Colonic mucosa (tissue), 4 donors: Measurements from ENCODE around the gene FCMR. TPM values are rescaled to one million over a fixed set of nuclear protein-coding genes. Genes with fewer than 3 reads are reported as not detected.

Experiments used
- DNase-seq: peaks from one replicate; pipeline ENCODE4 v3.0.0-alpha.2; 2020
- H3K27ac ChIP-seq: fragments of 200-600 bp; one replicate; pipeline ENCODE4 v1.8.0; 2021
- H3K27me3 ChIP-seq: fragments of 200-600 bp; one replicate; pipeline ENCODE4 v1.8.0; 2021
- H3K36me3 ChIP-seq: fragments of 200-600 bp; one replicate; pipeline ENCODE4 v1.8.0; 2021
- H3K4me1 ChIP-seq: fragments of 200-600 bp; one replicate; pipeline ENCODE4 v1.8.0; 2021; ENCODE audit warnings: mild to moderate bottlenecking
- H3K4me3 ChIP-seq: fragments of 200-600 bp; one replicate; pipeline ENCODE4 v1.8.0; 2021
- H3K9ac ChIP-seq, 2 donors: one replicate each; pipeline ENCODE4 v1.7.0; 2013; ENCODE audit warnings: control low read depth in 2 of 2, low read depth in 2 of 2, low read length in 2 of 2
- H3K9me3 ChIP-seq: fragments of 200-600 bp; one replicate; pipeline ENCODE4 v1.8.0; 2021
- CTCF ChIP-seq: fragments of 200-600 bp; IDR thresholded peaks from one replicate; pipeline ENCODE4 v1.8.0; 2022; ENCODE audit warnings: antibody characterized with exemption, mild to moderate bottlenecking
- intact Hi-C: fragments of 100-400 bp; cut with DNase I; formaldehyde crosslinking; loops from one replicate; pipeline ENCODE4 v1.14.1; 2022
- total RNA-seq, 2 donors: library from RNA; stranded (reverse); fragmentation: NEBNext Ultra II Directional in 1 of 2; extraction: Animal tissue kit (Norgen Biotek cat#: 25700) in 1 of 2; gene quantifications; one replicate each; pipeline ENCODE4 v1.2.1, GENCODE V29; 2021
- donor health status: healthy.
- donor health status: DM: no; HTN: no; CAD: no.
- donor health status: DM: no; HTN: no; CAD: no.

The FCMR gene
- total RNA-seq, 2 donors from 2014 or later: 2.3 to 2.7 TPM

- Histone ChIP-seq H3K36me3 (no peaks in the 10 kb centered on the region), H3K27me3 (no peaks in the 10 kb centered on the region), H3K4me1 (no peaks in the 10 kb centered on the region), H3K27ac (no peak overlapping the region), H3K9ac (no peak overlapping the region), H3K9me3 (no peaks in the 10 kb centered on the region), H3K4me3 (no peak overlapping the region)
- intact Hi-C loops: no loop called here
- no peak for DNase-seq
- no peak for TF ChIP-seq CTCF
Measured at GRCh38 chr1:206890125-206891060, 31.3 kb downstream of the FCMR start.

DNA sequence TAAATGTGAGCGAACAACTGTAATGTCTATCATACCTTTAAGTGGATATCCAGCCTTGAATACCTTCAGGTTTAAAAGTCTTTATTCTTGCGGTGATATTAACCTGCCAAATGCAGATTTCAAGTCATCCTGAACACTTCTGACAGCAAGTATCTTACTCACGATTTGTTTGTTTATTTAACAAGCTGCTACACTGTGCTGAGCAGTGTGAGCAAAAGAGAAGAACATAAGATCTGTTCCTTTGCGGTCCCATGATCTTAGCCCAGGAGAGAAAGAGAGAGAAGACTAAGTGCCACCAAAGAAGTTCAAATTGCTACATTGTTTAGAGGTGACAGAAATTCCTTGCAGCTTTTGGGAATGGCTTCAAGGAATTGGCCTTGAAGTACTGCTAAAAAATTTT is 34.0 kb downstream of the FCMR start:
- Histone ChIP-seq H3K4me3 (no peak overlapping the region), H3K36me3 (no peaks in the 10 kb centered on the region), H3K4me1 (no peaks in the 10 kb centered on the region), H3K27ac (no peak overlapping the region), H3K9ac (no peak overlapping the region), H3K9me3 (no peaks in the 10 kb centered on the region), H3K27me3 (no peaks in the 10 kb centered on the region)
- intact Hi-C loops: no loop called here
- no peak for TF ChIP-seq CTCF
- no peak for DNase-seq

GRCh38 chr1:206886831-206887230 is 34.9 kb downstream of the FCMR start:
- Histone ChIP-seq H3K27me3 (no peaks in the 10 kb centered on the region), H3K27ac (no peak overlapping the region), H3K9ac (no peak overlapping the region), H3K9me3 (no peaks in the 10 kb centered on the region), H3K36me3 (no peaks in the 10 kb centered on the region), H3K4me3 (no peak overlapping the region), H3K4me1 (no peaks in the 10 kb centered on the region)
- intact Hi-C loops: no loop called here
- DNase-seq: no peak
- no peak for TF ChIP-seq CTCF

- H3K4me1 ChIP-seq: no peaks in the 10 kb centered on the region
- no peak for DNase-seq
Measured at GRCh38 chr1:206885341-206886060, 36.2 kb downstream of the FCMR start.

More at GRCh38 chr1:206885341-206886060, 36.2 kb downstream of the FCMR start:
- Histone ChIP-seq H3K9ac (no peak overlapping the region), H3K4me3 (no peak overlapping the region), H3K36me3 (no peaks in the 10 kb centered on the region), H3K9me3 (no peaks in the 10 kb centered on the region), H3K27me3 (no peaks in the 10 kb centered on the region), H3K27ac (no peak overlapping the region)
- intact Hi-C loops: no loop called here
- no peak for TF ChIP-seq CTCF
